CD4-positive, alpha-beta T cell treated with Interleukin-15 for 4 hours (primary cell): ENCODE results near the gene FIBCD1.
"Not testable (repeated sequence)": the region's sequence is repeated elsewhere in the genome, so short reads cannot be mapped to it uniquely, and the experiment has no call there.

Experiments used
- DNase-seq: peaks from one replicate; pipeline ENCODE4 v3.0.0-alpha.2; 2020; ENCODE audit warnings: low spot score

FIBCD1 gene

DNA sequence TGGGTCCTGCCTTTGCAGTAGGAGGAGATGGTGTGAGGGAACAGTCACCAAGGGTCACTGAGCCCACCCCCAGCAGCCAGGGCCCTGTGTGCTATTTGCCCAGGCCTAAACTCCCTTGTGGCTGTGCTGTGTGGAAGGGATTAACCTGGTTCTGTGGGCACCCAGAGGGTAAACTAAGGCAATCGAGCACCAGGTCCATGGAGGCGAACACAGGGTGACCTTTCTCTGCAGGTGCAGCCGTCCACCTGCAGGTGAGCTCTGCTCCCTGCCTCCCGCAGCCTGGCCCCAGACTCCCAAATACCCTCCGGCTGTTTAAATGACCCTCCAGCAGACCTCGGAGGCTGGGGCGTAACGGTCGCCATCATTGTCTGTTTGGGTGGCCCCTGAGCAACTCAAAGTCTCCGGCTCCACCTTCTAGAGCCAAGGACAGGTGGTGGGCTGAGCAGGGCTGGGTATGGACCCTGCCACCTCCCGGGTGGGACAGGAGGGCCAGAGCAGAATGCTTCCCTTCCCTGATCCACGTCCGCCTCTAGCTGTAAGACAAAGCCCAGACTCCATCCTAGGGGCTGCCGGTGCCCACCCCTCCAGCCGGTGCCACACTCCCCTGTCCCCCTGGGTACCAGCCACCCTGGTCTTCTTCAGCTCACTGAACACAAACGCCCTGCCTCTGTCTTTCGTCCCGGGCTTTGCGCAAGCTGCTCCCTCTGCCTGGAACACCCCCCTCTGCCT lies 34.1 kb upstream of the FIBCD1 start:
- no peak for DNase-seq

DNA sequence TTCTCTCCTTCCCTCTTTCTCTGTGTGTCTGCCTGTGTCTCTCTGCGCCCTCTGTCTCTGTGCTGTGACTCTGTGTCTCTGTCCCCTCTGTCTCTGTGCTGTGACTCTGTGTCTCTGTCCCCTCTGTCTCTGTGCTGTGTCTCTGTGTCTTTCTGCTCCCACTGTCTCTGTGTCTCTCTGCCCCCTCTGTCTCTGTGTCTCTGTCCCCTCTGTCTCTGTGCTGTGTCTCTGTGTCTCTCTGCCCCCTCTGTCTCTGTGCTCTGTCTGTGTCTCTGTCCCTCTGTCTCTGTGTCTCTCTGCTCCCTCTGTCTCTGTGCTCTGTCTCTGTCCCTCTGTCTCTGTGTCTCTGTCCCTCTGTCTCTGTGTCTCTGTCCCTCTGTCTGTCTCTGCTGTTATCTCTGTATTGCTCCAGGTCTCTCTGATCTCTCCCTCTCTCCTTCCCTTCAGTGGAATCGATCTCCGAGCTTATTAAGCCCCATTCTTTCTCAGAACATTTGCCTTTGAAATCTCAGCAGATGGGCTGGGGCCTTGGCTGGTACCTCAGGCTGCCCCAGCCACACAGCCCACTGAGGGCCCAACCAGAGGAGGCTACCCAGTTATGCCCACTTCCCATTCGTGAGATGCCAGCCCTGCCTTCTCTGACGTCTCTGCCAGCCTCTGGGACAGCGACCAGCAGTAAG lies 33.4 kb upstream of the FIBCD1 start:
- DNase-seq = no peak

DNA sequence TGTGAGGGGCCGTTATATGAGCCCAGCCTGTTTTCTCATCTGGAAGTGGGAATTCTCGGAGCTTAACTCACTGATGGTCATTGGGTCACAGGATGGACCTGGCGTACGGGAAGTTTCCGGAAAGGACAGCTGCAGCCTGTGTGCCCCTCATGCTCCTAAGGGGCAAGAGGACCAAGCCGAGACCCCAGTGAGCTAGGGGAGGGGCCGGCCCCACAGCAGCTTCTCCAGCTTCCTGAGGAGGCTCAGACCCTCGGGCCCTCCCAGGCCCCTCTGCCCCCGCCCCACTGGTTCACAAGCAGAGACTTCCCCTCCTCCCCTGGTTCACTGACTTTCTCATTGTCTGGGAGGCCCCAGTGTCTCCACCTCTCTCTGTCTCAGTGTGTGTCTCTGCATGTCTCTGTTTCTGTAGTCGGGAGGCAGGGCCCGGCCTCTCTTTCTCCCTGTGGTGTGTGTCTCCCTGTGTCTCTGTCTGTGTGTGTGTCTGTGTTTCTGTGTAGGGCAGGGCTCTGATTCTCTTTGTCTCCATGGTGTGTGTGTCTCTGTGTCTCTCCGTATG lies 32.3 kb upstream of the FIBCD1 start:
- no peak for DNase-seq

DNA sequence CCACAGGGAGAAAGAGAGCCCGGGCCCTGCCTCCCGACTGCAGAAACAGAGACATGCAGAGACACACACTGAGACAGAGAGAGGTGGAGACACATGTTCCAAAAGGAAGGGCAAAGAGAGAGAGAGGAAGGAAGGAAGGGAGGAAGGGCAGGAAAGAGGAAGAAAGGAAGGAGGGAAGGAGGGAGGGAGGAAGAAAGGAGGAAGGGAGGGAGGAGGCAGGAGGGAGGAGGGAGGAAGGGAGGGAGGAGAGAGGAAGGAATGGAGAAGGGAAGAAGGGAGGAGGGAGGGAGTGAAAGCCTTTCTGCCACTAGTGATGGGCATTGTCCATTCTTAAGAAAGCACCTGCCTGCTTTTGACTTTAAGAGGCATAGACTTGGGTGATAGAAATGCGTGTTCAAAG lies 31.8 kb upstream of the FIBCD1 start:
- no peak for DNase-seq

DNA sequence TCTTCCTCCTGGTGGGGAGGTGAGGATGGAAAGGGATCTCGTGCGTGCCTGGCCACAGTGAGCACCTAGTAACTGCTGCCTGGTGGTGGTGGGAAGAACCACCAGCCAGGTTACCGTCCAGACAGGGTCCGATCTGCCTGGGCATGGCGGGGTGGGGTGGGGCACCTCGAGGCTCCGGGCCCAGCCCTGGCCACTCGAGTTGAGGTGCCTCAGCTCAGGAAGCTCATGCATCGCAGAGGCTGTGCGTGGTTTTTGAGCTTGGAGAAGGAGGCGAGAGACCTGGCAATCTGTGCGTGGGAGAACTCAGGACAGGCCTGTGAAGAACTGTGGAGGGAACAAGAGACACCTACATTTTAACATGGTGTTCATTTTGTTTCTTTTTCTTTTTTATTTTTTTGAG lies 31.0 kb upstream of the FIBCD1 start:
- DNase-seq = no peak

DNA sequence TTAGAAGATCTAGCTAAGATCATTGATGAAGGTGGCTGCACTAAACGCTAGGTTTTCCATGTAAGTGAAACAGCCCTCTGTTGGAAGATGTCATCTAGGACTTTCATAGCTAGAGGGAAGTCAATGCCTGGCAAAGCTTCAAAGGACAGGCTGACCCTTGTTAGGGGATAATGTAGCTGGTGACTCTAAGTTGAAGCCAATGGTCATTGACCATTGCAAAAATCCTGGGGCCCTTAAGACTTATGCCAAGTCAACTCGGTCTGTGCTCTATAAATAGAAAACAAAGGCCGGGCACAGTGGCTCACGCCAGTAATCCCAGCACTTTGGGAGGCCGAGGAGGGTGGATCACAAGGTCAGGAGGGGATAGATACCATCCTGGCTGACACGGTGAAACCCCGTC lies 26.6 kb upstream of the FIBCD1 start:
- no peak for DNase-seq

DNA sequence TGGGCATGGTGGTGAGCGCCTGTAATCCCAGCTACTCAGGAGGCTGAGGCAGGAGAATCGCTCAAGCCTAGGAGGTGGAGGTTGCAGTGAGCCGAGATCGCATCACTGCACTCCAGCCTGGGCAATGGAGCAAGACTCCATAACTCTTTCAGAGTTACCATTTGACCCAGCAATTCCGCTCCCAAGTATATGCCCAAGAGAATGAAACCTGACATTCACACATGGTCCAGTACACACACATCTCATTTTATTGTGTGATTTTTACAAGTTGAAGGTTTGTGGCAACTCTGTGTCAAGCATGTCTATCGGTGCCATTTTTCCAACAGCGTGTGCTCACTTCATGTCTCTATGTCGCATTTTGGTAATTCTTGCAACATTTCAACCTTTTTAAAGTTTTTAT lies 24.9 kb upstream of the FIBCD1 start:
- no peak for DNase-seq

DNA sequence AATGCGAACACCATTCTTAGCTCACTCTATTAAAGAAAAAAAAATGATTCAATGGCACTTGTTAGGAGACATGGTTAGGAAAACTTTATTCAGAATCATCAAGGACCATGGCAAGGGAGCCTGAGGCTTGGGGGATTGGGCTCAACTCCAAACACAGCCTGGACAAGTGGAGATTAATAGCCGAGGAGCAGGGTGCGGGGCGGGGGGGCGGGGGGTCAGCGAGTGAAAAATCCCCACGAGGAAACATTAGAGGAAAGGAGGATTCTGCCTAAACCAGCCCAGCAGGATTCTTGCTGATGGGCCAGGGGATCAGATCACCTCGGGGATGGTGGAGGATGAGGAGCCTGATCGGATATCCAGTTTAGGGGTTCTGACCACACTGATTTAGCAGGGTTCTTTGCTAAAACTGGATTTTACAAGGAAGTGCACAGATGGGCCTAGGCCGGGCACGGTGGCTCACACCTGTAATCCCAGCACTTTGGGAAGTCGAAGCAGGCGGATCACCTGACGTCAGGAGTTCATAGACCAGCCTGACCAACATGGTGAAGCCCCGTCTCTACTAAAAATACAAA lies 24.4 kb upstream of the FIBCD1 start:
- no peak for DNase-seq

DNA sequence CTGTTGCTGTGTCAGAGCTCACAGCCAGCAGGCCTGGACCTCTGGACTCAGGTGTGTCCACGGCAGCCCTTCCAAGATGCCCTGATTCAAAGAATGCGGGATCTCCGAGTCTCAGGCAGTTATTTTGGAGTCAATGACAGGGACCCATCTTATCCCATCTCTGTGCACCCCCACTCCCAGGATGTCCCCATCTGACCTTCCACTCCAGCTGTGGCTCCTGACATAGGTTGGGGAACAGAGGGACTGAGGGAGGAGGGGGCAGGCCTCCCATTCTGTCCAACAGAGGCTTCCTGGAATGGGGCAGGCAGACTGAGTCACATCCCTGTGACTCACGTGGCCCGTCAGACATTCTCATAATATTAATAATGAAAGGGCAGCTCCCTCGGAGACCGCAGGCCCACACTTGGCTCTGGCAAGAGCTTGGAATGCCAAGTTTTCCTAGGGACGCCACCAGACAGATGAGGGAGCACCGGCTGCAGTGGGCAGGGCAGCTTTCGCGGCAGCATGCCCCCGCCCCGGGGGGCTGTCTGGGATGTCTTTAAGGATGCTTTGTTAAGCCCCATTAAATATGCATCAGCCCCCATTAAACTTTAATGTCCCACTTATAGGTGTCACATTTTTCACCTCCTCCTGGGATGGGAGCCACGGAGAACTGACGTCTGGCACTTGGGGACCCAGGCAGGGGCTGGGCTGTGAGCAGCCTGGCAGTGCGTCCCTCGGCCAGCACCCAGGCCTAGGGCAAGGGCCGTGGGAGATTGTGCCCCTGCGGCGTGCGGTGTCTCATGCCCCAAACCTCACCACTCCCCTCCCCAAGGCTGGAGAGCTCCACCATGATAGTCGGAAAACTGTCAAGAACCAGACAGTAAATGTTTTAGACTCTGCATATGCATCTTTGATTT lies 23.6 kb upstream of the FIBCD1 start:
- no peak for DNase-seq

DNA sequence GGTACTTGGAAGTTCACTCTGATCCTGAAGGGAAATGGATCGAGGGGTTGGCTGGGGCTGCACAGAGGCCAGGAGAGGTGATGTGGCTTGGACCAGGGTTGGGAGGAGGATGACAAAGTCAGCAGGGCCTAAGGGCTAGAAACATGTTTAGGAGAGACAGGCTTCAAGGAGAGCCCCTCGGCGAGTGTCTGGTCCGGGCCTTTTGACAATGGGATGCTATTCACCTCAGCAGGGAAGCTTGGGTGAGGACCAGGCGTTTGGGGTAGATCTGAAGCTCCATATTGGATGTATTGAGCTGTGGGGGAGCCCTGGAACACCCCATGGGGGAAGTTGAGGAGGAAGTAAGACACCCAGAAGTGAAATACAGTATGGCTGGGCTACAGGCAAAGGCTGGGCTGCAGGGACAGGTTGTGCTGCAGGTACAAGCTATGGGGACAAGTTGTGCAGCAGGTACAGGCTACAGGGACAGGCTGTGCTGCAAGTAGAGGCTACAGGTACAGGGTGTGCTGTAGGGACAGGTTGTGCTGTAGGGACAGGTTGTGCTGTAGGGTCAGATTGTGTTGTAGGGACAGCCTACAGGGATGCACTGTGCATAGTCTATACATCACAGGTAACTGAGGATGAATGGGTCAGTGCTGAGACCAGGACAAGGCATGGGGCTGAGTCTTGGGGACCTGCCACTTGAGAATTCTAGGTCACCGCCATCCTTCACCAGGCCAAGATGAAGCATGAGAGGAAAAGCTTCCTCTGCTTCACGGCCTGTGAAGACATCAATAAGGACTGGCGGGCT lies 22.7 kb upstream of the FIBCD1 start:
- no peak for DNase-seq

DNA sequence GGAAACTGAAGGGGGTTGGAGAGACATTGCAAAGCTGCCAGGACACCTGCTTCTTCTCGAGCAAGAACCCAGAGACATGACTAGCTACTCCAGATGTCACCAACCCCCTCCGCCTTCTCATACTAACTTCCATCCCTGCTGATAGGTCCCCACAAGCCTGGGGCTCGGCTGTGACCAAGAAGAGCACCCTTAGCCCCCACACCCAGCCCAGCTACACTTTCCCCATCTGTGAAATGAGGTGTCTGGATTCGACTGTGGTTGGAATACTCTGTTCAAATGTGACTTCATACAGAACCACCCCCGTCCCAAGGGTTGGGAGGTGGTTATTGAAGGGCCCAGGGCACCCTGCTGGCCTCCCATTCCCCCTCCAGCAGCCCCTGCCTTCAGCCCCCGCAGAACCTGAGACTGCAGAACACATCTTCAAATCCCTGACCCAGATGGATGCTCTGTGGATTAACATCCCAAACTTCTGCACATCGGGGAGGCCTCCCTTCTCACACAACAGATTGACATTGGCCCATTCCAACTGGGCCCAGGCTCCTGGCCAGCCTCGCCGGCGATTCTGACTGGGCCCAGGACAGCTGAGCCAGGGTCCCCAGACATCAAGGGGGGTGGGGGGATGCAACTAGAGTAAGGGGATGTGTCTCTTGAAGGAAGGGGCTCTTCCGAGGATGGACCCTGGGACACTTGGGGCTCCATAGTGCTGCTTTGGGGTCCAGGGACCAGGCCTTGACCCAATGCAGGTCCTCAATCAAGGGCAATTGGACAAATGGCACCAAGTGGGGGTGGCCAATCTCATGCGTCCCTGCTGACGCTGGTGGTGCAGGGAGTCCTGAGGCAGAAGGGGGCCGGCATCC lies 21.7 kb upstream of the FIBCD1 start:
- DNase-seq = no peak

DNA sequence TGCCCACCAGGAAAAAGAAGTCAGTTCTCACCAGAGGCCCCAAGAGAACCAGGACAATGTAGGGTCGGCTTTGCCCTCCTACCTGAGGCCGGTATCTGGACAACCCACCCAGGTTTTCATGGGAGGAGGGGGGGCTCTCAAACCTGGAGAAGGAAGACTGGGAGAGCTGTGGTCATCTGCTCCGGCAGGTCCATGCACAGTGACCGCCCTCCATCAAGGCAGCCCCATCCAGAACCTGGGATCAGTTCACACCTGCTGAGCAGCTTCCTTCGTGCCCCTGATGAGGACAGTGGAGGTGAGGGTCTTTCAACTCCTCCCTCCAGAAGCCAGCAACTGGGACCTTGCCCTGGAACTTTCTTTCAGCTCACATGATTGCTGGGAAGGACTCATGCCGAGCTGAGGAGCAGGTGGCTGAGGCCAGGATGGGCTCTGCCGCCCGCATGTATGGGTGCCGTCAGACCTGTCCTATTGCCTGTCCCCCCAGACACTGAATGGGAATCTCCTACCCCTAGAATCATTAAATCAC lies 20.8 kb upstream of the FIBCD1 start:
- DNase-seq = no peak

DNA sequence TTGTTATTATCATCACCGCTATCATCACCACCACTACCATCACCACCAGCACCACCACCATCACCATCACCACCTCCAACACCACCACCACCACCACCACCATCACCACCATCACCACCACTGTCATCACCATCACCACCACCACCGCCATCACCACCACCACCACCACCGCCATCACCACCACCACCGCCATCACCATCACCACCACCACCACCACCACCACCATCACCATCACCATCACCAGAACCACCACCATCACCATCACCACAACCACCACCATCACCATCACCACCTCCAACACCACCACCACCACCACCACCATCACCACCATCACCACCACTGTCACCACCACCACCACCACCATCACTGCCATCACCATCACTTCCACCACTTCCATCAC lies 19.5 kb upstream of the FIBCD1 start:
- DNase-seq = not testable (repeated sequence)

DNA sequence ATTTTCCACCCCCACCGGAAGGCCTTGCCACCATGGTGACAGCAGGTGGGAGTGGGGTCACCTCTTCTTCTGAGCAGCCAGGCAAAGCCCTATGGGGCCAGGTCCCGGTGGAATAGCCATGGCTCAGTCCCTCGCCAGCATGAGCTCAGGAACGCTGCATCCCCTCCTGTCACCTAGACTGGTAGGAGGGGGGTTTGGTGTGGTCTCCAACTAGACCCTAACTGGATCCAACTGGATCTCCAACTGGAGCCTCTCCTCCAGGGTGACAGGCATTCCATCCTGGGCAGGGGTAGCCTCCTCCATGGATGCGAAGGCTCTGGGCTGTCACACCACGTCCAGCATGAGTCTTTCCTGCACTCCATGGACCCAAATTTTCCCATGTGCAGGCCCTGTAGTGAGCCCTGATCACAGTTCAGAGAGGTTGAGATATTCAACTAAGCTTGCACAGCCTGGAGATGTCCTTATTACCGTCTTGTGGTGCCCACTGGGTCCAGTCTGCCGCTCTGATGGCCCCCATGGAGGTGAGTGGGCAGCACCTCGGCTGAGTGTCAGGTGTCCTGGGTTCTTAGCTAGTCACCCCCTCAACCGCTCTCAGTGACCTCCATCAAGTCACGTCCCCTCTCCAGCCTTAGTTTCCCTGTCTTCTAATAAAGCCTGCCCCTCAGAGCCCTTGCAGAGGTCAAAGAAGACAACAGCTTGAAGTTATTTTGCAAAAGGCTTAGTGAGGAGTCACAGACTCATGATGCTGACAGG lies 18.6 kb upstream of the FIBCD1 start:
- no peak for DNase-seq

DNA sequence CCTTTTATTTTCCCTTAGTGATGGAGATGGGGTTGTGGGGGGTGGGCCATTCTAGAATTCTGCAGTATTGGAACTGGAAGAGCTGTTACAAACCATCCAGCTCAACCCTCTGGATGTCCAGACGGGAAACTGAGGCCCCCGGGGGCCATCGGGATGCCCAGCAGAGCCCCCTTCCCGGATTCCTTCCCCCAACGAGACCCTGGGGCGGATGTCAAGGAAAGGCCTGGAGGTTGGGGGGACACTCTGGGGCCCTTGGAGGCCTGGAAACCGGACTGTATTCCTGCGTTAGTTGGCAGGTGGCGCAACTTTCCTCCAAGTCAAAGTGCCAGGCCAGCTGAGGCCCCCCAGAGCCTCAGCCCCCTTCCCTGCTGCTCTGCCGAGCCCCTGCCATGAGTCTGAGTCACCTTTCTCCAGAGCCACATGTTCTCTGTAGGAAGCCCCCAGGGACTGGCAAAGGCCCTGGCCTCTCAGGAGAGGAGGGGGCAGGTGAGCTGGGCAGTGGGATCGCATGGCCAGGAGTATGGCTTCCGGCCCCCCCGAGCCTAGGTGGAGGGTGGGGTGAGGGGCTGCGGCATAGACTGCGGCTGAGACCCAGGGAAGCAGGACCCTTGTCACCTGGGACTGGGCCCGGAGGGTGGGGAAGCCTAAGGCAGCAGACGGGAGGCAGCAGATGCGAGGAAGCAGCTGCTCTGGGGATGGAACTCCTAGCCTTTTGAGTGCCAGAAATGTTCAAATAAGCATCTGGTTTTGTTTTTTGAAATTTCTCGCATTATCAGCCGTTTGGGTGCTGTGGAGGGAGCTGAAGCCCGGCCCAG lies 17.8 kb upstream of the FIBCD1 start:
- no peak for DNase-seq

DNA sequence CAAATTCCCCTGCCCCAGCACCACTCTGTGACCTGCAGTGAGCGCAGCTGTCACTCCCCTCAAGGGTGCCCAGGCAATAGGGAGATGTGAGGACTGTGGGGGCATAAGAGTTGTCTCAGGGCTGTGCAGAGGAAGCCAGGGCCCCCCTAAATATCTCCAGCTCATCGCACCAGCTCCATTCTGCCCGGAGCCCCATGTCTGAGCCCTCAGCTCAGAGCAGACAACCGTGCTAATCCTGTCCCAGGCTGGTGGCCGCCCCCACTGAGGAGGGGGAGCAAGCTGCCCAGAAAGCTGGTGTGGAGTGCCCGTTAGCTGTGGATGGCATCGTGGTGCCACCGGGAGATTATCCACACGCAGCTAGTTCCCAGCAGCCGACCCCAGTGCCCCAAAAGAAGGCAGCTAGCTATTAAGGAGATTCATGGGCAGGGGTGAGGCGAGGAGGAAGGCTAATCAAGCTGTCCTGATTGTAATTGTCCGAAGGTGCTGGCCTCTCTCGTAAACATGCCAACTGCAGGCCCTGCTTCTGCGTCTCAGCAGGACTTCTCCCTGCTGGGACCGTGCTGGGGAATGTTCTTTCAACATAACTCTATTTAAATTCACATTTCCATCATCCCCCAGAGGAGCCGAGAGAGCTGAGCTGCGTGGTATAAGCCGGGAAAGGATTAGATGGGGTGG lies 17.0 kb upstream of the FIBCD1 start:
- no peak for DNase-seq

DNA sequence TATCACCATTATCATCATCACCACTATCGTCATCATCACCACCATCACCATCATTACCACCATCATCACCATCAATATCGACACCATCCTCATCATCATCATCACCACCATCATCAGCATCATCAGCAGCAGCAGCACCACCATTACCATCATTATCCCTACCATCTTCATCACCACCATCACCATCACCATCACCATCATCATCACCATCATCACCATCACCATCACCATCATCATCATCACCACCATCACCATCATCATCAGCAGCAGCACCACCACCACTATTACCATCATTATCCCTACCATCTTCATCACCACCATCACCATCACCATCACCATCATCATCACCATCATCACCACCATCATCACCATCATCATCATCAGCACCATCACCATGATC lies 15.9 kb upstream of the FIBCD1 start:
- DNase-seq = not testable (repeated sequence)

DNA sequence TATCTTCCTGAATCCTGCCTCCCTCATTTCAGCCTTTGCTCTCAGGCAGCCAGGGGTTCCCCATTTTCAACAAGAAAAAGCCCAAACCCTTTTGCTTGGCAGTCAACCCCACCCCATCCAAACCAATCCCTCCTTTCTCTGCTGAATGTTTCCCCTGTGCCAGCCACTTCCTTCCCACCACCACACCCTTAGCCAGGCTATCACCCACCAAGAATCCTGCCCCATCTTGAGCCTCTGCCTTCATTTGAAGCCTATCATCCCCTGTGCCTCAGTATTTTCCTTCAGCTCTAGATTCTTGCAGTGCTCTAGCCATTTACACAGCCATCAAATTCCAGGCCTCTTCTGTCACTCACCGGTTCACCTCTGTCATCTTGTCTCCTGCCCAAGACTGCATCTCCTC lies 15.3 kb upstream of the FIBCD1 start:
- no peak for DNase-seq
